Neural crest cell (in vitro differentiated cells): ENCODE results near the gene SBF2. TPM values are rescaled to one million over a fixed set of nuclear protein-coding genes. Genes with fewer than 3 reads are reported as not detected.

Source experiments
- DNase-seq: peaks from one replicate; pipeline ENCODE4 v3.0.0; 2021; ENCODE audit warnings: low read depth, mixed read lengths, low spot score
- H3K27ac Mint-ChIP-seq: one replicate; pipeline ENCODE4 v1.8.0; 2021; ENCODE audit warnings: mild to moderate bottlenecking, mixed read lengths; ENCODE audit not compliant: unreplicated experiment
- H3K27me3 Mint-ChIP-seq: 2 replicates; pipeline ENCODE4 v1.8.0; 2021; ENCODE audit warnings: low read depth, mild to moderate bottlenecking, mixed read lengths
- H3K36me3 Mint-ChIP-seq: 2 replicates; pipeline ENCODE4 v1.8.0; 2021; ENCODE audit warnings: low read depth, mild to moderate bottlenecking, mixed read lengths
- H3K4me1 Mint-ChIP-seq: 2 replicates; pipeline ENCODE4 v1.8.0; 2021; ENCODE audit warnings: mixed read lengths
- H3K4me3 Mint-ChIP-seq: one replicate; pipeline ENCODE4 v1.8.0; 2021; ENCODE audit warnings: mild to moderate bottlenecking, mixed read lengths
- H3K9me3 Mint-ChIP-seq: 2 replicates; pipeline ENCODE4 v1.8.0; 2021; ENCODE audit warnings: mixed read lengths
- CTCF ChIP-seq: fragments of 200-600 bp; sonication (generic); conservative IDR thresholded peaks from 2 replicates; pipeline ENCODE4 v1.5.0; 2021; ENCODE audit warnings: antibody characterized with exemption, mild to moderate bottlenecking
- total RNA-seq: library from RNA; stranded (reverse); gene quantifications from 2 replicates; pipeline ENCODE4 v1.2.1, GENCODE V29; 2021

SBF2 gene
- total RNA-seq, 1 donor from 2014 or later = 30.2 TPM

- no peak overlapping the region for H3K4me3 Mint-ChIP-seq
- TF ChIP-seq CTCF = no peak
- H3K4me1 Mint-ChIP-seq = no peaks in the 10 kb centered on the region
- no peak for DNase-seq
- no peak overlapping the region for H3K27ac Mint-ChIP-seq
- no peaks in the 10 kb centered on the region for H3K27me3 Mint-ChIP-seq
- peaks cover 11% of the 10 kb centered on the region for H3K36me3 Mint-ChIP-seq
- H3K9me3 Mint-ChIP-seq = no peaks in the 10 kb centered on the region
These were observed 399.0 kb downstream of the SBF2 start for GRCh38 chr11:9895006-9895405.

- no peak overlapping the region for H3K4me3 Mint-ChIP-seq
- H3K9me3 Mint-ChIP-seq = no peaks in the 10 kb centered on the region
- no peaks in the 10 kb centered on the region for H3K27me3 Mint-ChIP-seq
- H3K4me1 Mint-ChIP-seq = no peaks in the 10 kb centered on the region
- DNase-seq = no peak
- no peak overlapping the region for H3K27ac Mint-ChIP-seq
- peaks cover 11% of the 10 kb centered on the region for H3K36me3 Mint-ChIP-seq
- no peak for TF ChIP-seq CTCF
These were observed 400.5 kb downstream of the SBF2 start for GRCh38 chr11:9893474-9893873.

GRCh38 chr11:9888938-9889337 lies 405.1 kb downstream of the SBF2 start:
- Mint-ChIP-seq H3K4me3 (no peak overlapping the region), H3K27me3 (no peaks in the 10 kb centered on the region), H3K4me1 (no peaks in the 10 kb centered on the region), H3K36me3 (peaks cover 4% of the 10 kb centered on the region), H3K9me3 (no peaks in the 10 kb centered on the region), H3K27ac (no peak overlapping the region)
- TF ChIP-seq CTCF = no peak
- DNase-seq = no peak

- no peaks in the 10 kb centered on the region for H3K27me3 Mint-ChIP-seq
- H3K4me3 Mint-ChIP-seq = no peak overlapping the region
- H3K36me3 Mint-ChIP-seq = no peaks in the 10 kb centered on the region
- no peak overlapping the region for H3K27ac Mint-ChIP-seq
- no peaks in the 10 kb centered on the region for H3K4me1 Mint-ChIP-seq
- no peak for TF ChIP-seq CTCF
- no peak for DNase-seq
- no peaks in the 10 kb centered on the region for H3K9me3 Mint-ChIP-seq
These were observed 406.5 kb downstream of the SBF2 start for GRCh38 chr11:9887472-9887871.

GRCh38 chr11:9886595-9886994 lies 407.4 kb downstream of the SBF2 start:
- TF ChIP-seq CTCF = no peak
- Mint-ChIP-seq H3K27ac (no peak overlapping the region), H3K36me3 (no peaks in the 10 kb centered on the region), H3K9me3 (no peaks in the 10 kb centered on the region), H3K4me3 (no peak overlapping the region), H3K4me1 (no peaks in the 10 kb centered on the region), H3K27me3 (no peaks in the 10 kb centered on the region)
- DNase-seq = no peak

GRCh38 chr11:9884601-9885000 lies 409.4 kb downstream of the SBF2 start:
- Mint-ChIP-seq H3K4me1 (no peaks in the 10 kb centered on the region), H3K36me3 (no peaks in the 10 kb centered on the region)
- TF ChIP-seq CTCF = no peak

More at GRCh38 chr11:9884601-9885000, 409.4 kb downstream of the SBF2 start:
- DNase-seq = no peak
- Mint-ChIP-seq H3K4me3 (no peak overlapping the region), H3K27ac (no peak overlapping the region), H3K27me3 (no peaks in the 10 kb centered on the region), H3K9me3 (no peaks in the 10 kb centered on the region)
